Esophagus squamous epithelium (tissue), 4 donors: ENCODE measurements around the gene NUP155.

Experiments
- POLR2A ChIP-seq, 4 donors: fragments of 450-650 bp; IDR thresholded peaks; one replicate each; pipeline ENCODE4 v1.6.1; 2017; ENCODE audit warnings: antibody characterized with exemption in 4 of 4, mild to moderate bottlenecking in 4 of 4, moderate library complexity in 3 of 4
- TF ChIP-seq, protein P1 (sequence below), 6 experiments: fragments of 450-650 bp in 4 of 6; fragments of 200-600 bp in 2 of 6; sonication (generic) in 2 of 6; IDR thresholded peaks; one replicate each; pipeline ENCODE4 v1.5.1; 2016 to 2019; ENCODE audit warnings: antibody characterized with exemption in 6 of 6, mild to moderate bottlenecking in 4 of 6, moderate library complexity in 4 of 6

DNA sequence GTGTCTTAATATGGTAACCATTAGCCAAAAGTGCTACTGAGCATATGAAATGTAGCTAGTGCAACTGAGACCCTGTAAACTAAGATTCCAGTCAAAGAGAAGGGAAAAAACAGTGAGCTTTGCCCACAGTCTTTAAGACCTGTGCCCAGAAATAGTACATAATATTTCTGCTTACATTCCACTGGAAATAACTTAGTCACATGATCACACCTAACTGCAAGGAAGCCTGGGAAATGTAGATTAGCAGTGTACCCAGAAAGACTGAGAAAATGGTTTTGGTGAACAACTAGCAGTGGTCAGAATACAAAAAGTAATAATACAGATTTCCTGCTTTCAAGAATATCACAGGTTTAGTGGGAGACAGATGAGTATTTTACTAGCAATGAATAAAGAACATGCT, 119.2 kb downstream of the NUP155 start:
- TF ChIP-seq, protein P1, sequence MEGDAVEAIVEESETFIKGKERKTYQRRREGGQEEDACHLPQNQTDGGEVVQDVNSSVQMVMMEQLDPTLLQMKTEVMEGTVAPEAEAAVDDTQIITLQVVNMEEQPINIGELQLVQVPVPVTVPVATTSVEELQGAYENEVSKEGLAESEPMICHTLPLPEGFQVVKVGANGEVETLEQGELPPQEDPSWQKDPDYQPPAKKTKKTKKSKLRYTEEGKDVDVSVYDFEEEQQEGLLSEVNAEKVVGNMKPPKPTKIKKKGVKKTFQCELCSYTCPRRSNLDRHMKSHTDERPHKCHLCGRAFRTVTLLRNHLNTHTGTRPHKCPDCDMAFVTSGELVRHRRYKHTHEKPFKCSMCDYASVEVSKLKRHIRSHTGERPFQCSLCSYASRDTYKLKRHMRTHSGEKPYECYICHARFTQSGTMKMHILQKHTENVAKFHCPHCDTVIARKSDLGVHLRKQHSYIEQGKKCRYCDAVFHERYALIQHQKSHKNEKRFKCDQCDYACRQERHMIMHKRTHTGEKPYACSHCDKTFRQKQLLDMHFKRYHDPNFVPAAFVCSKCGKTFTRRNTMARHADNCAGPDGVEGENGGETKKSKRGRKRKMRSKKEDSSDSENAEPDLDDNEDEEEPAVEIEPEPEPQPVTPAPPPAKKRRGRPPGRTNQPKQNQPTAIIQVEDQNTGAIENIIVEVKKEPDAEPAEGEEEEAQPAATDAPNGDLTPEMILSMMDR (IDR thresholded peaks at IDR 0.05), result no peak
- TF ChIP-seq POLR2A (IDR thresholded peaks at IDR 0.05), result no peak
